Right lung (tissue), 10 donors: ENCODE data around the gene ACADSB. TPM values are rescaled to one million over a fixed set of nuclear protein-coding genes. Genes with fewer than 3 reads are reported as not detected.

Source experiments
- DNase-seq, 2 donors: peaks; one replicate each; pipeline ENCODE4 v3.0.0-alpha.2; 2013
- long read RNA-seq, 8 donors: transcript quantifications; one replicate each; lab custom pipeline, GENCODE V29; 2026
- polyA plus RNA-seq, 5 donors: library from polyadenylated mRNA; unstranded; fragments of 120-200 nt; gene quantifications; one replicate each; pipeline versions ENCODE4 v1.2.1 to v1.2.3, GENCODE V29; 2013; ENCODE audit warnings: inconsistent platforms in 1 of 5, low replicate concordance in 1 of 5; ENCODE audit not compliant: insufficient read length in 5 of 5, insufficient read depth in 1 of 5

The ACADSB gene
- polyA plus RNA-seq, result 10 to 100 TPM; 13.8 to 26.6 (median 21.7) TPM
- long read RNA-seq, donor 1, full-length matches to known transcripts, result 5 of 5 reads
- long read RNA-seq, donor 1, partial matches to known transcripts, result 0 of 5 reads
- long read RNA-seq, donor 1, other reads (novel, unspliced or antisense), result 0 of 5 reads
- long read RNA-seq, donor 2, full-length matches to known transcripts, result 3 of 3 reads
- long read RNA-seq, donor 2, partial matches to known transcripts, result 0 of 3 reads
- long read RNA-seq, donor 2, other reads (novel, unspliced or antisense), result 0 of 3 reads
- long read RNA-seq, donor 3, full-length matches to known transcripts, result 4 of 4 reads
- long read RNA-seq, donor 3, partial matches to known transcripts, result 0 of 4 reads
- long read RNA-seq, donor 3, other reads (novel, unspliced or antisense), result 0 of 4 reads
- long read RNA-seq, donor 4, full-length matches to known transcripts, result 3 of 3 reads
- long read RNA-seq, donor 4, partial matches to known transcripts, result 0 of 3 reads
- long read RNA-seq, donor 4, other reads (novel, unspliced or antisense), result 0 of 3 reads
- long read RNA-seq, donor 5, full-length matches to known transcripts, result 2 of 2 reads
- long read RNA-seq, donor 5, partial matches to known transcripts, result 0 of 2 reads
- long read RNA-seq, donor 5, other reads (novel, unspliced or antisense), result 0 of 2 reads
- long read RNA-seq, donor 6, full-length matches to known transcripts, result 2 of 2 reads
- long read RNA-seq, donor 6, partial matches to known transcripts, result 0 of 2 reads
- long read RNA-seq, donor 6, other reads (novel, unspliced or antisense), result 0 of 2 reads
- long read RNA-seq, donor 7, full-length matches to known transcripts, result 6 of 11 reads
- long read RNA-seq, donor 7, partial matches to known transcripts, result 5 of 11 reads
- long read RNA-seq, donor 7, other reads (novel, unspliced or antisense), result 0 of 11 reads
- long read RNA-seq, donor 8, full-length matches to known transcripts, result 4 of 4 reads
- long read RNA-seq, donor 8, partial matches to known transcripts, result 0 of 4 reads
- long read RNA-seq, donor 8, other reads (novel, unspliced or antisense), result 0 of 4 reads

GRCh38 chr10:123008355-123009104 lies at the start of gene ACADSB, which contains the start of gene IKZF5:
Gene ACADSB (plus strand): TSS chr10:123009006. CDS start chr10:123009030, 24 bp downstream.
Gene IKZF5 (minus strand): TSS chr10:123008795. CDS start chr10:122998625, 10,170 bp downstream.
- DNase-seq, result peak; percentile 96 to 97

GRCh38 chr10:122962405-122962804 lies 46.4 kb upstream of the ACADSB start:
- no peak for DNase-seq

GRCh38 chr10:122966879-122967278 lies 41.9 kb upstream of the ACADSB start:
- no peak for DNase-seq

- DNase-seq, result no peak
Observed at GRCh38 chr10:122968698-122969097, 40.1 kb upstream of the ACADSB start.

- no peak for DNase-seq
Observed at GRCh38 chr10:122974023-122974422, 34.8 kb upstream of the ACADSB start.

GRCh38 chr10:122974543-122975064 lies 34.2 kb upstream of the ACADSB start:
- DNase-seq, result no peak

- peak; percentile 95 to 96 for DNase-seq
Observed at GRCh38 chr10:122980209-122981065, 28.4 kb upstream of the ACADSB start, which contains the start of gene PSTK. Gene PSTK (plus strand): TSS chr10:122980401. CDS start chr10:122980480, 79 bp downstream.

- peak; percentile 10 to 17 for DNase-seq
Observed at GRCh38 chr10:122981066-122981464, 27.7 kb upstream of the ACADSB start.

- no peak for DNase-seq
Observed at GRCh38 chr10:122983898-122984297, 24.9 kb upstream of the ACADSB start.

GRCh38 chr10:122984708-122985107 lies 24.1 kb upstream of the ACADSB start:
- DNase-seq, result no peak

- no peak for DNase-seq
Observed at GRCh38 chr10:122986335-122986734, 22.5 kb upstream of the ACADSB start.

- no peak for DNase-seq
Observed at GRCh38 chr10:122988501-122988900, 20.3 kb upstream of the ACADSB start.

GRCh38 chr10:122990278-122990677 lies 18.5 kb upstream of the ACADSB start:
- no peak for DNase-seq

GRCh38 chr10:122992031-122992585 lies 16.7 kb upstream of the ACADSB start:
- DNase-seq, result no peak

GRCh38 chr10:122993797-122994336 lies 14.9 kb upstream of the ACADSB start:
- no peak for DNase-seq

GRCh38 chr10:122995936-122996335 lies 12.9 kb upstream of the ACADSB start:
- no peak for DNase-seq

- no peak for DNase-seq
Observed at GRCh38 chr10:122997864-122998263, 10.9 kb upstream of the ACADSB start.

GRCh38 chr10:122998360-122998917 lies 10.4 kb upstream of the ACADSB start:
- DNase-seq, result no peak

GRCh38 chr10:122998934-122999333 lies 9.9 kb upstream of the ACADSB start:
- DNase-seq, result no peak
